ENCODE data around the gene TNK1. TPM values are rescaled to one million over a fixed set of nuclear protein-coding genes. Genes with fewer than 3 reads are reported as not detected.

TNK1 gene
- total RNA-seq, 2 experiments from 2014 or later: 6.8 to 6.9 TPM

DNA sequence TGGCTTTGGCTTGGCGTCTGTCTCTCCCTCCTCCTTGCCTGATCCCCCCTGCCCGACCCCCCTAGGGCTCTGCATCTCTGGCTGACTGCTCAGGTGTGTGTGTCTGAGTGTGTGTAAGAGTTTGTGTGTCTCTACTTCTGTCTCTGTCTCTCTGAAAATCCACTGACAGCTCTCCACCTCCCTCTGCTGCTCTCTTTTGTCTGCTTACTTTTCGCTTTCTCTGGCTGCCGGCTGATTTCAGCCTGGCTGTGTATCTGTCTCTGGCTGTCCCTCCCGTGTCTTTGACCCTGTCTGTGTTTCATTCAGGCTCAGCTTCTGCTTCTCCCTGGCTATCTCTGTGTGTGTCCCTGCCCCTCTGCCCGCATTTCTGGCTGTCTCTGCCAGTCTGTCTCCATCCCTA lies 35.4 kb downstream of the TNK1 start:
- CTCF ChIA-PET: interaction anchor here (1.1 kb wide), 1 partner anchor 61 kb away, joined by 3 read pairs; no protein-coding TSS in a partner anchor
- intact Hi-C loops (cut with micrococcal nuclease): no loop called here

DNA sequence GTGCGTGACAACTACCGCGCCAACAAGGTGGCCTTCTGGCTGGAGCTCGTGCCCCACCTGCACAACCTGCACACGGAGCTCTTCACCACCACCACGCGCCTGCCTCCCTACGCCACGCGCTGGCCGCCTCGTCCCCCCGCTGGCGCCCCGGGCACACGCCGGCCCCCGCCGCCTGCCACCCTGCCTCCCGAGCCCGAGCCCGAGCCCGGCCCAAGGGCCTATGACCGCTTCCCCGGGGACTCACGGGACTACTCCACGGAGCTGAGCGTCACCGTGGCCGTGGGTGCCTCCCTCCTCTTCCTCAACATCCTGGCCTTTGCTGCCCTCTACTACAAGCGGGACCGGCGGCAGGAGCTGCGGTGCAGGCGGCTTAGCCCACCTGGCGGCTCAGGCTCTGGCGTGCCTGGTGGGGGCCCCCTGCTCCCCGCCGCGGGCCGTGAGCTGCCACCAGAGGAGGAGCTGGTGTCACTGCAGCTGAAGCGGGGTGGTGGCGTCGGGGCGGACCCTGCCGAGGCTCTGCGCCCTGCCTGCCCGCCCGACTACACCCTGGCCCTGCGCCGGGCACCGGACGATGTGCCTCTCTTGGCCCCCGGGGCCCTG lies 36.3 kb downstream of the TNK1 start:
- no peaks in the 10 kb centered on the region for H3K4me1 Mint-ChIP-seq (ENCODE audit: low read depth)
- H3K4me3 Mint-ChIP-seq: no peak overlapping the region
- TF ChIP-seq, protein P1, sequence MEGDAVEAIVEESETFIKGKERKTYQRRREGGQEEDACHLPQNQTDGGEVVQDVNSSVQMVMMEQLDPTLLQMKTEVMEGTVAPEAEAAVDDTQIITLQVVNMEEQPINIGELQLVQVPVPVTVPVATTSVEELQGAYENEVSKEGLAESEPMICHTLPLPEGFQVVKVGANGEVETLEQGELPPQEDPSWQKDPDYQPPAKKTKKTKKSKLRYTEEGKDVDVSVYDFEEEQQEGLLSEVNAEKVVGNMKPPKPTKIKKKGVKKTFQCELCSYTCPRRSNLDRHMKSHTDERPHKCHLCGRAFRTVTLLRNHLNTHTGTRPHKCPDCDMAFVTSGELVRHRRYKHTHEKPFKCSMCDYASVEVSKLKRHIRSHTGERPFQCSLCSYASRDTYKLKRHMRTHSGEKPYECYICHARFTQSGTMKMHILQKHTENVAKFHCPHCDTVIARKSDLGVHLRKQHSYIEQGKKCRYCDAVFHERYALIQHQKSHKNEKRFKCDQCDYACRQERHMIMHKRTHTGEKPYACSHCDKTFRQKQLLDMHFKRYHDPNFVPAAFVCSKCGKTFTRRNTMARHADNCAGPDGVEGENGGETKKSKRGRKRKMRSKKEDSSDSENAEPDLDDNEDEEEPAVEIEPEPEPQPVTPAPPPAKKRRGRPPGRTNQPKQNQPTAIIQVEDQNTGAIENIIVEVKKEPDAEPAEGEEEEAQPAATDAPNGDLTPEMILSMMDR (IDR thresholded peaks at IDR 0.05): no peak
- H3K9me3 Mint-ChIP-seq: no peaks in the 10 kb centered on the region
- H3K36me3 Mint-ChIP-seq (ENCODE audit: low read depth): no peaks in the 10 kb centered on the region
- no peak overlapping the region for H3K27ac Mint-ChIP-seq
- POLR2A ChIA-PET: interaction anchor here (0.7 kb wide), 1 partner anchor 21 kb away, joined by 3 read pairs; no protein-coding TSS in a partner anchor
- CTCF ChIA-PET: interaction anchor here (1.1 kb wide), 1 partner anchor 61 kb away, joined by 3 read pairs; no protein-coding TSS in a partner anchor
- ATAC-seq (no peak), DNase-seq (no peak)
- no peaks in the 10 kb centered on the region for H3K27me3 Mint-ChIP-seq
- intact Hi-C loops (cut with micrococcal nuclease): no loop called here

More for the DNA sequence above, 35.4 kb downstream of the TNK1 start:
- ATAC-seq: no peak
- Mint-ChIP-seq H3K27me3 (no peaks in the 10 kb centered on the region), H3K9me3 (no peaks in the 10 kb centered on the region), H3K36me3 (ENCODE audit: low read depth) (no peaks in the 10 kb centered on the region), H3K4me1 (ENCODE audit: low read depth) (no peaks in the 10 kb centered on the region), H3K4me3 (no peak overlapping the region), H3K27ac (no peak overlapping the region)
- TF ChIP-seq, protein P1 (IDR thresholded peaks at IDR 0.05): no peak
- POLR2A ChIA-PET: interaction anchor here (0.6 to 0.7 kb wide), 2 partner anchors 22 to 41 kb away, joined by 3 to 6 read pairs; no protein-coding TSS in a partner anchor
- no peak for DNase-seq

DNA sequence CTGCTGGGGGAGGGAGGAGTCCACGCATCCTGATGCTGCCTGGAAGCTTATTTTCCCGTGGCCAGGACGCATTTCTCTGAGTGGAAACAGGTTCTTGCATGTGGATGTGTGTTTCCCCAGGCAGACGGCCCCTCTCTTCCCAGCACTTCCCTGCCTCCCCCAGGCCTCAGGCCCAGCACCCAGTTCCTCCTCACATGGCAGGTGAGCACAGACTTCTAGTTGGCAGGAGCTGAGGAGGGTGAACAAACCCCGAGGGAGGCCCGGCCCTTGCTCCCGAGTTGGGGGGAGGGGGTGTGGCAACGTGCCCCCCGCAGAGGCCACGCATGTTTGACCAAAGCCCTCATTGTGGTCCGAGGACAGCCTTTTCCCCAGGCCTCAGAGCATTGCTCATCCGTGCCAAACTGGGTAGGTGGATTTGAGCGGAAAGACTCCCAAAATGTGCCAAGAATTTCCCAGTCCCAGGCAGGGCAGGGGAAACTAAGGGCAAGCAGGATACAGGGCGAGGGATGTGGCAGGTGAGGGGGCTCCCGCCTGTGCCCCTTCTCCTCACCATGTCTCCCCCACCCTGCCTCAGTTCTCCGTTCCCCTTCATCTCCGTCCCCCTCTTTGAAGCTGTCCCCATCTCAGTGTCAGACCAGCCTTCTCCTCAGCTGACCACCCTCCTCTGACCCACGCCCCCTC lies 37.7 kb downstream of the TNK1 start:
- Mint-ChIP-seq H3K27me3 (no peaks in the 10 kb centered on the region), H3K27ac (no peak overlapping the region), H3K9me3 (no peaks in the 10 kb centered on the region), H3K36me3 (ENCODE audit: low read depth) (no peaks in the 10 kb centered on the region), H3K4me3 (no peak overlapping the region), H3K4me1 (ENCODE audit: low read depth) (no peaks in the 10 kb centered on the region)
- CTCF ChIA-PET: no interaction called here
- ATAC-seq (no peak), DNase-seq (no peak)
- POLR2A ChIA-PET: interaction anchor here (1.0 to 2.5 kb wide), 2 partner anchors 10 to 66 kb away, joined by 3 to 8 read pairs; partner anchors contain the start of gene POLR2A
- TF ChIP-seq, protein P1 (IDR thresholded peaks at IDR 0.05): no peak
- intact Hi-C loops (cut with micrococcal nuclease): no loop called here

DNA sequence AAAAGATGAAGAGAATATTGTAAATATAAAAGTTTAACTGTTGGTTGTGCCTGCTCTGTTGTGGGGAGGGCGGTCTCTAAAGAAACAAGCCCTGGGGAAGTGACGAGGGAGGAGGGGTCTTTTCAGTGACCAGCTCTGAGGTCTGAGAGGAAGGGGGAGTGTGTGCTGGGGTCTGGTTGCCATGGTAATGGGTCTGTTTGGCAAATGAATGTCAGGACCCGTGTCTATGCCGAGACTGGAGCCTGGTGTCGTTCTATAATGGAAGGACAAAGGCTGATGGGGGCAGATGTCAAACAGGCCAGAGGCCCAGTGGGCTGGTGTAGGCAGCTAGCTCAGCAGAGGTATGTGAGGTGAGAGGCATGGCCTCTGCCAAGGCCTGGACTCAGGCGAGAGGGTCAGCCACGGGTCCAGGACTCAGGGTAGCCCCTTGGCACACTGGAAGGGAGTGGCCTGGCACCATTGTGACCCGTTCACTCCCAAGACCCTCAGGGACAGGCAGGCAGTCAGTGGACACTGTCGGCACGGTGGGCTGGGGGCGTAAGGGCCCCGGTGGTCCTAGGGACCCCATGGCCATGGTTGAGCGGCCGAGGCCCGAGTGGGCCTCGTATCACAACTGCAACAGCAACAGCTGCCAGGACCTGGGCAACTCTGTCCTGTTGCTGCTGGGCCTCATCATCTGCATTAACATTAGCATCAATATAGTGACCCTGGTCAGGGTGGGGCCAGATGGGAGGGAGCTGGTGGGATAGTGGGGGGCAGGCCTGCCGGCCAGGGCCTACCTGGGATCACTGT lies 39.1 kb downstream of the TNK1 start, which contains the start of gene SPEM1:
Gene SPEM1, plus strand, starts transcription at position 506 of the 792 bp plus-strand sequence. Its CDS starts 61 bp downstream, at position 567.
- no peaks in the 10 kb centered on the region for H3K36me3 Mint-ChIP-seq (ENCODE audit: low read depth)
- POLR2A ChIA-PET: interaction anchor here (2.5 kb wide), 1 partner anchor 65 kb away, joined by 8 read pairs; the partner anchor contains the start of gene POLR2A
- no peak for DNase-seq
- TF ChIP-seq, protein P1 (IDR thresholded peaks at IDR 0.05): no peak
- CTCF ChIA-PET: no interaction called here
- no peaks in the 10 kb centered on the region for H3K4me1 Mint-ChIP-seq (ENCODE audit: low read depth)
- H3K27me3 Mint-ChIP-seq: no peaks in the 10 kb centered on the region
- intact Hi-C loops (cut with micrococcal nuclease): no loop called here
- H3K27ac Mint-ChIP-seq: no peak within 1 kb of the TSS
- no peak for ATAC-seq
- H3K4me3 Mint-ChIP-seq: no peak within 1 kb of the TSS
- no peaks in the 10 kb centered on the region for H3K9me3 Mint-ChIP-seq

Data from activated CD8-positive, alpha-beta T cell treated with anti-CD3 and anti-CD28 coated beads for 36 hours (primary cell).